Endothelial cell of umbilical vein (primary cell): ENCODE measurements around the gene CDCP1. TPM values are rescaled to one million over a fixed set of nuclear protein-coding genes. Genes with fewer than 3 reads are reported as not detected.

Experiments used
- BruUV-seq: library from RNA; stranded (reverse); fragments of 400-500 nt; replicated peaks from 2 replicates; lab custom pipeline; 2021; lab: Mats Ljungman, UMichigan
- CTCF ChIA-PET: fragments of 300-600, 350-600 bp; sonication (Branson Sonifier 250); formaldehyde crosslinking; loops from one replicate; lab custom pipeline; 2021; ENCODE audit warnings: antibody characterized with exemption, inconsistent platforms; lab: Charles Lee
- POLR2A ChIA-PET: fragments of 300-600, 350-600 bp; sonication (Branson Sonifier 250); formaldehyde crosslinking; loops from one replicate; lab custom pipeline; 2021; ENCODE audit warnings: antibody characterized with exemption, inconsistent platforms; lab: Charles Lee
- DNase-seq: peaks from one replicate; pipeline ENCODE4 v3.0.0-alpha.2; 2011; ENCODE audit warnings: low read depth, low spot score
- FAIRE-seq: peaks from 2 replicates; lab custom pipeline; 2011; peaks lifted over from hg19 to GRCh38; lab: Jason Lieb, UNC
- H2AFZ ChIP-seq: 2 replicates; pipeline ENCODE4 v1.6.0; 2012; ENCODE audit warnings: low read depth, low read length, control low read depth, inconsistent platforms
- H3K27ac ChIP-seq: 2 replicates; pipeline ENCODE4 v1.5.1; 2011; ENCODE audit warnings: low read depth, mild to moderate bottlenecking, control low read depth, low read length, moderate library complexity; ENCODE audit not compliant: insufficient read depth
- H3K27me3 ChIP-seq, 2 experiments: 2 replicates each; pipeline versions ENCODE4 v1.6.0 to v1.6.1; 2011; ENCODE audit warnings: low read length in 2 of 2, mixed read lengths in 1 of 2; ENCODE audit not compliant: control insufficient read depth in 2 of 2, insufficient read depth in 2 of 2
- H3K36me3 ChIP-seq, 2 experiments: 2 replicates in 1 of 2; 3 replicates in 1 of 2; pipeline ENCODE4 v1.5.1; 2011; ENCODE audit warnings: low read length in 2 of 2, mild to moderate bottlenecking in 1 of 2, moderate library complexity in 1 of 2; ENCODE audit not compliant: control insufficient read depth in 2 of 2, insufficient read depth in 2 of 2; ENCODE audit errors: extremely low read depth in 1 of 2
- H3K4me1 ChIP-seq: 3 replicates; pipeline ENCODE4 v1.5.1; 2011; ENCODE audit warnings: mild to moderate bottlenecking, low read length; ENCODE audit not compliant: control insufficient read depth, insufficient read depth; ENCODE audit errors: extremely low read depth
- H3K4me2 ChIP-seq: 2 replicates; pipeline ENCODE4 v1.6.1; 2011; ENCODE audit warnings: low read length, control low read depth, mixed read lengths; ENCODE audit not compliant: insufficient read depth
- H3K4me3 ChIP-seq, 3 experiments: fragments of 200-600 bp in 1 of 3; sonication (generic), shearing (Covaris generic) in 1 of 3; replicated peaks in 1 of 3; 2 replicates each; pipeline ENCODE4 v1.5.1; 2011 to 2016; ENCODE audit warnings: control low read depth in 3 of 3, low read length in 3 of 3, mild to moderate bottlenecking in 2 of 3, inconsistent platforms in 1 of 3, low read depth in 1 of 3, moderate library complexity in 1 of 3; ENCODE audit not compliant: insufficient read depth in 1 of 3
- H3K79me2 ChIP-seq: 2 replicates; pipeline ENCODE4 v1.6.0; 2012; ENCODE audit warnings: low read length, inconsistent platforms; ENCODE audit not compliant: control insufficient read depth, insufficient read depth
- H3K9ac ChIP-seq: replicated peaks from 2 replicates; pipeline ENCODE3; 2011; ENCODE audit warnings: low read length, control low read depth; ENCODE audit not compliant: insufficient read depth; ENCODE audit errors: extremely low read depth
- H3K9me1 ChIP-seq: replicated peaks from 3 replicates; pipeline ENCODE4 v1.6.0; 2011; ENCODE audit warnings: mild to moderate bottlenecking, low read length; ENCODE audit not compliant: control insufficient read depth, insufficient read depth; ENCODE audit errors: extremely low read depth
- H3K9me3 ChIP-seq: replicated peaks from 2 replicates; pipeline ENCODE4 v1.5.1; 2012; ENCODE audit warnings: low read length, inconsistent platforms; ENCODE audit not compliant: control insufficient read depth, insufficient read depth
- H4K20me1 ChIP-seq: replicated peaks from 2 replicates; pipeline ENCODE3; 2011; ENCODE audit warnings: mild to moderate bottlenecking, low read length; ENCODE audit not compliant: control insufficient read depth, insufficient read depth; ENCODE audit errors: extremely low read depth
- EZH2 ChIP-seq: IDR thresholded peaks from 2 replicates; pipeline ENCODE4 v1.6.1; 2012; ENCODE audit warnings: borderline replicate concordance, low read depth, mild to moderate bottlenecking, moderate library complexity, low read length, inconsistent platforms; ENCODE audit not compliant: severe bottlenecking
- FOS ChIP-seq: IDR thresholded peaks from 2 replicates; pipeline ENCODE4 v1.6.1; 2011; ENCODE audit warnings: mild to moderate bottlenecking, low read length, moderate library complexity, borderline replicate concordance; ENCODE audit not compliant: insufficient read depth
- GATA2 ChIP-seq: IDR thresholded peaks from 2 replicates; pipeline ENCODE4 v1.7.0; 2011; ENCODE audit warnings: low read depth, mild to moderate bottlenecking, moderate library complexity, mixed read lengths, low read length; ENCODE audit not compliant: insufficient read length, insufficient read depth
- JUN ChIP-seq: IDR thresholded peaks from 2 replicates; pipeline ENCODE4 v1.6.1; 2011; ENCODE audit warnings: borderline replicate concordance, low read depth; ENCODE audit not compliant: insufficient read length, insufficient read depth
- MYC ChIP-seq: IDR thresholded peaks from one replicate; pipeline ENCODE4 v1.6.1; 2011; ENCODE audit warnings: mild to moderate bottlenecking, low read depth, low read length
- POLR2A ChIP-seq: IDR thresholded peaks from 2 replicates; pipeline ENCODE4 v1.6.1; 2012; ENCODE audit warnings: low read depth, mild to moderate bottlenecking, control low read depth, low read length
- POLR2AphosphoS5 ChIP-seq: IDR thresholded peaks from 2 replicates; pipeline ENCODE4 v1.6.1; 2012; ENCODE audit warnings: low read depth, mild to moderate bottlenecking, control low read depth, low read length, moderate library complexity; ENCODE audit not compliant: insufficient read depth
- dilution Hi-C: fragments of 300-500 bp; cut with MboI; formaldehyde crosslinking; loops from one replicate; pipeline ENCODE4 v1.15.0; 2019; ENCODE audit warnings: low sequenced_read_pairs; ENCODE audit not compliant: extremely low pct_ligation_motif_present
- intact Hi-C: fragments of 100-400 bp; cut with micrococcal nuclease; formaldehyde crosslinking; loops from one replicate; pipeline ENCODE4 v1.10.0; 2022
- polyA plus RNA-seq, 4 experiments: library from polyadenylated mRNA; depleted of rRNA in 3 of 4; stranded (reverse) in 3 of 4; unstranded in 1 of 4; fragments of >200 nt; gene quantifications; 2 replicates each; pipeline versions ENCODE4 v1.2.1 to v1.2.3, GENCODE V29; 2011 to 2012; ENCODE audit warnings: missing spikeins in 1 of 4
- total RNA-seq: library from RNA; stranded (reverse); gene quantifications from 2 replicates; pipeline ENCODE4 v1.2.3, GENCODE V29; 2021
- TF ChIP-seq, protein P1 (sequence below): IDR thresholded peaks from 2 replicates; pipeline ENCODE4 v1.6.1; 2011; ENCODE audit not compliant: insufficient read depth, insufficient read length
- TF ChIP-seq, protein P2 (sequence below), 2 donors: IDR thresholded peaks; 1 replicate in 1 of 2; 2 replicates in 1 of 2; pipeline ENCODE4 v1.5.1; 2011; ENCODE audit warnings: low read length in 2 of 2, mild to moderate bottlenecking in 2 of 2, moderate library complexity in 2 of 2, control low read depth in 1 of 2, inconsistent platforms in 1 of 2, low read depth in 1 of 2; ENCODE audit not compliant: insufficient read depth in 1 of 2; ENCODE audit errors: extremely low read depth in 1 of 2

Gene CDCP1
- total and polyA plus RNA-seq, 2 donors (not counting 3 experiments of a cell fraction or from before 2014, with no cell fraction given): 0.01 to 0.22 TPM

- BruUV-seq: no TSS peak
- no peak overlapping the region for H3K9ac ChIP-seq
- H3K27ac ChIP-seq: no peak overlapping the region
- H3K9me1 ChIP-seq: no peaks in the 10 kb centered on the region
- no peaks in the 10 kb centered on the region for H4K20me1 ChIP-seq
- no peaks in the 10 kb centered on the region for H3K27me3 ChIP-seq
- H3K36me3 ChIP-seq: no peaks in the 10 kb centered on the region
- no peak overlapping the region for H2AFZ ChIP-seq
- ChIA-PET POLR2A (no interaction called here), CTCF (interaction anchor here (1.2 to 1.5 kb wide), 2 partner anchors 12 to 74 kb away, joined by 4 to 5 read pairs; no protein-coding TSS in a partner anchor)
- intact Hi-C loops (no loop called here), dilution Hi-C loops (no loop called here)
- no peaks in the 10 kb centered on the region for H3K9me3 ChIP-seq
- no peak overlapping the region for H3K4me3 ChIP-seq
- H3K79me2 ChIP-seq: no peaks in the 10 kb centered on the region
- no peaks in the 10 kb centered on the region for H3K4me1 ChIP-seq
- H3K4me2 ChIP-seq: no peak overlapping the region
- TF ChIP-seq, protein P1, sequence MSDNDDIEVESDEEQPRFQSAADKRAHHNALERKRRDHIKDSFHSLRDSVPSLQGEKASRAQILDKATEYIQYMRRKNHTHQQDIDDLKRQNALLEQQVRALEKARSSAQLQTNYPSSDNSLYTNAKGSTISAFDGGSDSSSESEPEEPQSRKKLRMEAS: no peak
- TF ChIP-seq POLR2AphosphoS5 (no peak), EZH2 (no peak), MYC (no peak), POLR2A (no peak), FOS (no peak), JUN (no peak), GATA2 (no peak)
- TF ChIP-seq, protein P2, sequence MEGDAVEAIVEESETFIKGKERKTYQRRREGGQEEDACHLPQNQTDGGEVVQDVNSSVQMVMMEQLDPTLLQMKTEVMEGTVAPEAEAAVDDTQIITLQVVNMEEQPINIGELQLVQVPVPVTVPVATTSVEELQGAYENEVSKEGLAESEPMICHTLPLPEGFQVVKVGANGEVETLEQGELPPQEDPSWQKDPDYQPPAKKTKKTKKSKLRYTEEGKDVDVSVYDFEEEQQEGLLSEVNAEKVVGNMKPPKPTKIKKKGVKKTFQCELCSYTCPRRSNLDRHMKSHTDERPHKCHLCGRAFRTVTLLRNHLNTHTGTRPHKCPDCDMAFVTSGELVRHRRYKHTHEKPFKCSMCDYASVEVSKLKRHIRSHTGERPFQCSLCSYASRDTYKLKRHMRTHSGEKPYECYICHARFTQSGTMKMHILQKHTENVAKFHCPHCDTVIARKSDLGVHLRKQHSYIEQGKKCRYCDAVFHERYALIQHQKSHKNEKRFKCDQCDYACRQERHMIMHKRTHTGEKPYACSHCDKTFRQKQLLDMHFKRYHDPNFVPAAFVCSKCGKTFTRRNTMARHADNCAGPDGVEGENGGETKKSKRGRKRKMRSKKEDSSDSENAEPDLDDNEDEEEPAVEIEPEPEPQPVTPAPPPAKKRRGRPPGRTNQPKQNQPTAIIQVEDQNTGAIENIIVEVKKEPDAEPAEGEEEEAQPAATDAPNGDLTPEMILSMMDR (IDR thresholded peaks at IDR 0.05; ENCODE audit: extremely low read depth in 1 of 2, insufficient read depth in 1 of 2, low read depth in 1 of 2, low read length in 2 of 2): no peak
- DNase-seq (no peak), FAIRE-seq (no peak)
Observed at GRCh38 chr3:45135959-45136358, 10.2 kb downstream of the CDCP1 start.
